Spleen (tissue), 7 donors: ENCODE data around the gene NBEA.

Source experiments
- CTCF ChIP-seq, 11 experiments: fragments of 200-600 bp in 7 of 11; fragments of 450-650 bp in 4 of 11; sonication (generic) in 4 of 11; IDR thresholded peaks in 8 of 11; conservative IDR thresholded peaks in 3 of 11; 1 replicate in 7 of 11; 2 replicates in 4 of 11; pipeline versions ENCODE4 v1.4.0 to v1.8.0; 2016 to 2021; ENCODE audit warnings: antibody characterized with exemption in 11 of 11, inconsistent platforms in 4 of 11, mild to moderate bottlenecking in 1 of 11
- POLR2A ChIP-seq, 3 donors: fragments of 450-650 bp; IDR thresholded peaks; one replicate each; pipeline ENCODE4 v1.5.1; 2017; ENCODE audit warnings: antibody characterized with exemption in 3 of 3, mild to moderate bottlenecking in 1 of 3
- donor health status: DM: no; HTN: no; CAD: no; lungs with moderate emphysema.
- donor health status: DM: no; HTN: no; CAD: no.
- donor health status: DM: no; HTN: no; CAD: no.

- no peak for TF ChIP-seq CTCF (IDR thresholded peaks at IDR 0.05 in 8 of 11, conservative IDR thresholded peaks at IDR 0.05 in 3 of 11)
- no peak for TF ChIP-seq POLR2A (IDR thresholded peaks at IDR 0.05)
Measured at GRCh38 chr13:35005051-35005450, 63.0 kb downstream of the NBEA start.
